Neural cell (in vitro differentiated cells): ENCODE data around the gene CXADR. TPM values are rescaled to one million over a fixed set of nuclear protein-coding genes. Genes with fewer than 3 reads are reported as not detected.
A peak's percentile ranks its signal among the peaks of the same experiment; 100 is the strongest.

Source experiments
- H2AFZ ChIP-seq: fragments of 200-600, 300-800 bp; sonication (generic), shearing (Covaris generic); 2 replicates; pipeline ENCODE4 v1.6.0; 2014; ENCODE audit warnings: low read depth, mild to moderate bottlenecking, antibody characterized with exemption, low read length, moderate library complexity
- H3F3A ChIP-seq: fragments of 200-600 bp; shearing (Covaris generic); 2 replicates; pipeline ENCODE4 v1.6.1; 2016; ENCODE audit warnings: mild to moderate bottlenecking, moderate library complexity, mixed read lengths, antibody characterized with exemption, low read length; ENCODE audit not compliant: insufficient read depth, poor library complexity, severe bottlenecking
- H3K27ac ChIP-seq: fragments of 200-600, 300-800 bp; sonication (generic), shearing (Covaris generic); 2 replicates; pipeline ENCODE4 v1.5.1; 2014; ENCODE audit warnings: mild to moderate bottlenecking, low read length, moderate library complexity
- H3K27me3 ChIP-seq: fragments of 300-800, 200-600 bp; sonication (generic), shearing (Covaris generic); 2 replicates; pipeline ENCODE4 v1.6.0; 2014; ENCODE audit warnings: mild to moderate bottlenecking, low read depth, low read length, moderate library complexity; ENCODE audit not compliant: insufficient read depth
- H3K36me3 ChIP-seq: fragments of 300-800, 200-600 bp; sonication (generic), shearing (Covaris generic); 2 replicates; pipeline ENCODE4 v1.5.1; 2014; ENCODE audit warnings: mild to moderate bottlenecking, antibody characterized with exemption, low read length, moderate library complexity; ENCODE audit not compliant: insufficient read depth
- H3K4me2 ChIP-seq: fragments of 300-800, 200-600 bp; sonication (generic), shearing (Covaris generic); 2 replicates; pipeline ENCODE4 v1.6.0; 2014; ENCODE audit warnings: mild to moderate bottlenecking, low read length
- H3K4me3 ChIP-seq: fragments of 300-800, 200-600 bp; sonication (generic), shearing (Covaris generic); 2 replicates; pipeline ENCODE4 v1.5.1; 2014; ENCODE audit warnings: mild to moderate bottlenecking, low read length, moderate library complexity
- H3K79me2 ChIP-seq: fragments of 200-600 bp; shearing (Covaris generic); replicated peaks from 2 replicates; pipeline ENCODE4 v1.6.0; 2014; ENCODE audit warnings: mild to moderate bottlenecking, low read length, moderate library complexity; ENCODE audit not compliant: insufficient read depth
- H3K9ac ChIP-seq: fragments of 300-800, 200-600 bp; sonication (generic), shearing (Covaris generic); 2 replicates; pipeline ENCODE4 v1.6.1; 2016; ENCODE audit warnings: mild to moderate bottlenecking, low read length, mixed read lengths
- H3K9me2 ChIP-seq: fragments of 200-600 bp; shearing (Covaris generic); 2 replicates; pipeline ENCODE4 v1.6.1; 2016; ENCODE audit warnings: mild to moderate bottlenecking, low read length, mixed read lengths; ENCODE audit not compliant: insufficient read depth
- H3K9me3 ChIP-seq: fragments of 200-600, 300-800 bp; sonication (generic), shearing (Covaris generic); 2 replicates; pipeline ENCODE4 v1.6.1; 2016; ENCODE audit warnings: mild to moderate bottlenecking, mixed run types, low read length, moderate library complexity, mixed read lengths
- H4K20me1 ChIP-seq: fragments of 200-600 bp; shearing (Covaris generic); 2 replicates; pipeline ENCODE4 v1.6.1; 2016; ENCODE audit warnings: mild to moderate bottlenecking, mixed run types; ENCODE audit not compliant: insufficient read depth
- CTCF ChIP-seq: fragments of 450-650 bp; IDR thresholded peaks from 2 replicates; pipeline ENCODE4 v1.5.1; 2014; ENCODE audit warnings: antibody characterized with exemption, mild to moderate bottlenecking, moderate library complexity; ENCODE audit not compliant: poor library complexity, severe bottlenecking
- MXI1 ChIP-seq: fragments of 450-650 bp; conservative IDR thresholded peaks from 2 replicates; pipeline ENCODE4 v1.6.1; 2014; ENCODE audit warnings: antibody characterized with exemption, mild to moderate bottlenecking; ENCODE audit not compliant: poor library complexity, severe bottlenecking
- POLR2AphosphoS5 ChIP-seq: IDR thresholded peaks from 2 replicates; pipeline ENCODE4 v1.6.1; 2012
- RAD21 ChIP-seq: fragments of 450-650 bp; conservative IDR thresholded peaks from 2 replicates; pipeline ENCODE4 v1.6.1; 2014; ENCODE audit warnings: antibody characterized with exemption, mild to moderate bottlenecking, moderate library complexity
- REST ChIP-seq: IDR thresholded peaks from 2 replicates; pipeline ENCODE4 v1.6.1; 2012; ENCODE audit warnings: borderline replicate concordance
- TAF1 ChIP-seq: IDR thresholded peaks from 2 replicates; pipeline ENCODE4 v1.6.1; 2012; ENCODE audit warnings: low read depth
- polyA plus RNA-seq: library from polyadenylated mRNA; depleted of rRNA; stranded (reverse); fragments of >200 nt; gene quantifications from 2 replicates; pipeline ENCODE4 v1.2.3, GENCODE V29; 2014

CXADR gene
- polyA plus RNA-seq, 1 donor from 2014 or later, result 175 TPM

GRCh38 chr21:17552410-17552809 lies 39.6 kb downstream of the CXADR start:
- no peak overlapping the region for H3K4me2 ChIP-seq
- TF ChIP-seq TAF1, result no peak
- TF ChIP-seq MXI1, result no peak
- no peak for TF ChIP-seq CTCF
- no peak for TF ChIP-seq POLR2AphosphoS5
- no peak for TF ChIP-seq RAD21
- no peak overlapping the region for H3K27ac ChIP-seq
- H3K4me3 ChIP-seq, result no peak overlapping the region
- H3K27me3 ChIP-seq, result no peaks in the 10 kb centered on the region
- H3K36me3 ChIP-seq, result peaks cover 16% of the 10 kb centered on the region
- H3K79me2 ChIP-seq, result peaks cover 11% of the 10 kb centered on the region
- no peak overlapping the region for H2AFZ ChIP-seq
- no peaks in the 10 kb centered on the region for H3K9me3 ChIP-seq
- no peak overlapping the region for H3K9ac ChIP-seq
- no peaks in the 10 kb centered on the region for H4K20me1 ChIP-seq
- H3F3A ChIP-seq, result no peaks in the 10 kb centered on the region
- H3K9me2 ChIP-seq, result no peaks in the 10 kb centered on the region

- no peaks in the 10 kb centered on the region for H4K20me1 ChIP-seq
- no peak overlapping the region for H2AFZ ChIP-seq
- peaks cover 17% of the 10 kb centered on the region for H3K79me2 ChIP-seq
- TF ChIP-seq MXI1 (no peak), RAD21 (no peak)
- H3K27ac ChIP-seq, result no peak overlapping the region
- peaks cover 11% of the 10 kb centered on the region for H3K36me3 ChIP-seq
- H3K4me3 ChIP-seq, result no peak overlapping the region
- H3K27me3 ChIP-seq, result no peaks in the 10 kb centered on the region
- no peak overlapping the region for H3K4me2 ChIP-seq
- no peaks in the 10 kb centered on the region for H3F3A ChIP-seq
- no peak overlapping the region for H3K9ac ChIP-seq
- no peaks in the 10 kb centered on the region for H3K9me3 ChIP-seq
- H3K9me2 ChIP-seq, result no peaks in the 10 kb centered on the region
Measured at GRCh38 chr21:17554120-17554519, 41.3 kb downstream of the CXADR start.

- H3K4me2 ChIP-seq, result no peak overlapping the region
- no peak overlapping the region for H2AFZ ChIP-seq
- peaks cover 10% of the 10 kb centered on the region for H3K36me3 ChIP-seq
- H4K20me1 ChIP-seq, result no peaks in the 10 kb centered on the region
- H3K9me3 ChIP-seq, result no peaks in the 10 kb centered on the region
- H3K27ac ChIP-seq, result no peak overlapping the region
- no peaks in the 10 kb centered on the region for H3K9me2 ChIP-seq
- H3K27me3 ChIP-seq, result no peaks in the 10 kb centered on the region
- no peaks in the 10 kb centered on the region for H3F3A ChIP-seq
- no peak for TF ChIP-seq REST
- peak; percentile 44 for TF ChIP-seq POLR2AphosphoS5
- H3K9ac ChIP-seq, result no peak overlapping the region
- H3K79me2 ChIP-seq, result peaks cover 17% of the 10 kb centered on the region
- no peak overlapping the region for H3K4me3 ChIP-seq
Measured at GRCh38 chr21:17554679-17555465, 42.0 kb downstream of the CXADR start.
